Endothelial cell of umbilical vein (primary cell): ENCODE results near the gene CDK9. TPM values are rescaled to one million over a fixed set of nuclear protein-coding genes. Genes with fewer than 3 reads are reported as not detected.

Source experiments
- BruUV-seq: library from RNA; stranded (reverse); fragments of 400-500 nt; replicated peaks from 2 replicates; lab custom pipeline; 2021; lab: Mats Ljungman, UMichigan
- CTCF ChIA-PET: fragments of 300-600, 350-600 bp; sonication (Branson Sonifier 250); formaldehyde crosslinking; loops from one replicate; lab custom pipeline; 2021; ENCODE audit warnings: antibody characterized with exemption, inconsistent platforms; lab: Charles Lee
- POLR2A ChIA-PET: fragments of 300-600, 350-600 bp; sonication (Branson Sonifier 250); formaldehyde crosslinking; loops from one replicate; lab custom pipeline; 2021; ENCODE audit warnings: antibody characterized with exemption, inconsistent platforms; lab: Charles Lee
- DNase-seq: peaks from one replicate; pipeline ENCODE4 v3.0.0-alpha.2; 2011; ENCODE audit warnings: low read depth, low spot score
- FAIRE-seq: peaks from 2 replicates; lab custom pipeline; 2011; peaks lifted over from hg19 to GRCh38; lab: Jason Lieb, UNC
- H2AFZ ChIP-seq: 2 replicates; pipeline ENCODE4 v1.6.0; 2012; ENCODE audit warnings: low read depth, low read length, control low read depth, inconsistent platforms
- H3K27ac ChIP-seq: 2 replicates; pipeline ENCODE4 v1.5.1; 2011; ENCODE audit warnings: low read depth, mild to moderate bottlenecking, control low read depth, low read length, moderate library complexity; ENCODE audit not compliant: insufficient read depth
- H3K27me3 ChIP-seq, 2 experiments: 2 replicates each; pipeline versions ENCODE4 v1.6.0 to v1.6.1; 2011; ENCODE audit warnings: low read length in 2 of 2, mixed read lengths in 1 of 2; ENCODE audit not compliant: control insufficient read depth in 2 of 2, insufficient read depth in 2 of 2
- H3K36me3 ChIP-seq, 2 experiments: 2 replicates in 1 of 2; 3 replicates in 1 of 2; pipeline ENCODE4 v1.5.1; 2011; ENCODE audit warnings: low read length in 2 of 2, mild to moderate bottlenecking in 1 of 2, moderate library complexity in 1 of 2; ENCODE audit not compliant: control insufficient read depth in 2 of 2, insufficient read depth in 2 of 2; ENCODE audit errors: extremely low read depth in 1 of 2
- H3K4me1 ChIP-seq: 3 replicates; pipeline ENCODE4 v1.5.1; 2011; ENCODE audit warnings: mild to moderate bottlenecking, low read length; ENCODE audit not compliant: control insufficient read depth, insufficient read depth; ENCODE audit errors: extremely low read depth
- H3K4me2 ChIP-seq: 2 replicates; pipeline ENCODE4 v1.6.1; 2011; ENCODE audit warnings: low read length, control low read depth, mixed read lengths; ENCODE audit not compliant: insufficient read depth
- H3K4me3 ChIP-seq, 3 experiments: fragments of 200-600 bp in 1 of 3; sonication (generic), shearing (Covaris generic) in 1 of 3; replicated peaks in 1 of 3; 2 replicates each; pipeline ENCODE4 v1.5.1; 2011 to 2016; ENCODE audit warnings: control low read depth in 3 of 3, low read length in 3 of 3, mild to moderate bottlenecking in 2 of 3, inconsistent platforms in 1 of 3, low read depth in 1 of 3, moderate library complexity in 1 of 3; ENCODE audit not compliant: insufficient read depth in 1 of 3
- H3K79me2 ChIP-seq: 2 replicates; pipeline ENCODE4 v1.6.0; 2012; ENCODE audit warnings: low read length, inconsistent platforms; ENCODE audit not compliant: control insufficient read depth, insufficient read depth
- H3K9ac ChIP-seq: replicated peaks from 2 replicates; pipeline ENCODE3; 2011; ENCODE audit warnings: low read length, control low read depth; ENCODE audit not compliant: insufficient read depth; ENCODE audit errors: extremely low read depth
- H3K9me1 ChIP-seq: replicated peaks from 3 replicates; pipeline ENCODE4 v1.6.0; 2011; ENCODE audit warnings: mild to moderate bottlenecking, low read length; ENCODE audit not compliant: control insufficient read depth, insufficient read depth; ENCODE audit errors: extremely low read depth
- H3K9me3 ChIP-seq: replicated peaks from 2 replicates; pipeline ENCODE4 v1.5.1; 2012; ENCODE audit warnings: low read length, inconsistent platforms; ENCODE audit not compliant: control insufficient read depth, insufficient read depth
- H4K20me1 ChIP-seq: replicated peaks from 2 replicates; pipeline ENCODE3; 2011; ENCODE audit warnings: mild to moderate bottlenecking, low read length; ENCODE audit not compliant: control insufficient read depth, insufficient read depth; ENCODE audit errors: extremely low read depth
- CTCF ChIP-seq, 2 donors: IDR thresholded peaks; 1 replicate in 1 of 2; 2 replicates in 1 of 2; pipeline ENCODE4 v1.5.1; 2011; ENCODE audit warnings: low read length in 2 of 2, mild to moderate bottlenecking in 2 of 2, moderate library complexity in 2 of 2, control low read depth in 1 of 2, inconsistent platforms in 1 of 2, low read depth in 1 of 2; ENCODE audit not compliant: insufficient read depth in 1 of 2; ENCODE audit errors: extremely low read depth in 1 of 2
- EZH2 ChIP-seq: IDR thresholded peaks from 2 replicates; pipeline ENCODE4 v1.6.1; 2012; ENCODE audit warnings: borderline replicate concordance, low read depth, mild to moderate bottlenecking, moderate library complexity, low read length, inconsistent platforms; ENCODE audit not compliant: severe bottlenecking
- FOS ChIP-seq: IDR thresholded peaks from 2 replicates; pipeline ENCODE4 v1.6.1; 2011; ENCODE audit warnings: mild to moderate bottlenecking, low read length, moderate library complexity, borderline replicate concordance; ENCODE audit not compliant: insufficient read depth
- GATA2 ChIP-seq: IDR thresholded peaks from 2 replicates; pipeline ENCODE4 v1.7.0; 2011; ENCODE audit warnings: low read depth, mild to moderate bottlenecking, moderate library complexity, mixed read lengths, low read length; ENCODE audit not compliant: insufficient read length, insufficient read depth
- JUN ChIP-seq: IDR thresholded peaks from 2 replicates; pipeline ENCODE4 v1.6.1; 2011; ENCODE audit warnings: borderline replicate concordance, low read depth; ENCODE audit not compliant: insufficient read length, insufficient read depth
- MAX ChIP-seq: IDR thresholded peaks from 2 replicates; pipeline ENCODE4 v1.6.1; 2011; ENCODE audit not compliant: insufficient read depth, insufficient read length
- MYC ChIP-seq: IDR thresholded peaks from one replicate; pipeline ENCODE4 v1.6.1; 2011; ENCODE audit warnings: mild to moderate bottlenecking, low read depth, low read length
- POLR2A ChIP-seq: IDR thresholded peaks from 2 replicates; pipeline ENCODE4 v1.6.1; 2012; ENCODE audit warnings: low read depth, mild to moderate bottlenecking, control low read depth, low read length
- POLR2AphosphoS5 ChIP-seq: IDR thresholded peaks from 2 replicates; pipeline ENCODE4 v1.6.1; 2012; ENCODE audit warnings: low read depth, mild to moderate bottlenecking, control low read depth, low read length, moderate library complexity; ENCODE audit not compliant: insufficient read depth
- dilution Hi-C: fragments of 300-500 bp; cut with MboI; formaldehyde crosslinking; loops from one replicate; pipeline ENCODE4 v1.15.0; 2019; ENCODE audit warnings: low sequenced_read_pairs; ENCODE audit not compliant: extremely low pct_ligation_motif_present
- intact Hi-C: fragments of 100-400 bp; cut with micrococcal nuclease; formaldehyde crosslinking; loops from one replicate; pipeline ENCODE4 v1.10.0; 2022
- polyA plus RNA-seq, 4 experiments: library from polyadenylated mRNA; depleted of rRNA in 3 of 4; stranded (reverse) in 3 of 4; unstranded in 1 of 4; fragments of >200 nt; gene quantifications; 2 replicates each; pipeline versions ENCODE4 v1.2.1 to v1.2.3, GENCODE V29; 2011 to 2012; ENCODE audit warnings: missing spikeins in 1 of 4
- total RNA-seq: library from RNA; stranded (reverse); gene quantifications from 2 replicates; pipeline ENCODE4 v1.2.3, GENCODE V29; 2021

The CDK9 gene
- total and polyA plus RNA-seq, 2 donors (not counting 3 experiments of a cell fraction or from before 2014, with no cell fraction given): 92.2 to 124 TPM

GRCh38 chr9:127769929-127770582, 15.8 kb upstream of the CDK9 start:
- FAIRE-seq: no peak
- POLR2A ChIA-PET: interaction anchor here (1.2 to 2.8 kb wide), 7 partner anchors 8 to 29 kb away, joined by 4 to 24 read pairs (median 8); partner anchors contain the start of gene CDK9

More at GRCh38 chr9:127769929-127770582, 15.8 kb upstream of the CDK9 start:
- Histone ChIP-seq H3K79me2 (peaks cover 52% of the 10 kb centered on the region), H3K9me1 (no peaks in the 10 kb centered on the region), H4K20me1 (no peaks in the 10 kb centered on the region), H3K4me3 (peak overlapping the region; percentile 35 to 79 (median 75)), H3K9me3 (no peaks in the 10 kb centered on the region), H3K27ac (peak overlapping the region; percentile 96), H3K36me3 (peaks cover 9 to 12% of the 10 kb centered on the region in 2 experiments), H3K9ac (peak overlapping the region; percentile 92), H3K27me3 (no peaks in the 10 kb centered on the region), H2AFZ (no peak overlapping the region), H3K4me1 (peaks cover 48% of the 10 kb centered on the region), H3K4me2 (peak overlapping the region; percentile 76)
- intact Hi-C loops: loop anchor here (1.0 to 2.0 kb wide), 5 partner anchors 8 to 69 kb away; partner anchors contain the start of gene FPGS
- peak; percentile 85 for DNase-seq
- dilution Hi-C loops: no loop called here
- BruUV-seq: no TSS peak
- no peak for TF ChIP-seq FOS
- no peak for TF ChIP-seq GATA2
- peak; percentile 93 for TF ChIP-seq POLR2AphosphoS5
- TF ChIP-seq CTCF (IDR thresholded peaks at IDR 0.05; ENCODE audit: extremely low read depth in 1 of 2, insufficient read depth in 1 of 2, low read depth in 1 of 2, low read length in 2 of 2): peak in 1 of 2 donors; percentile 34
- TF ChIP-seq MAX: no peak
- TF ChIP-seq POLR2A: peak; percentile 85
- no peak for TF ChIP-seq EZH2
- no peak for TF ChIP-seq MYC
- peak; percentile 47 for TF ChIP-seq JUN
- CTCF ChIA-PET: interaction anchor here (0.6 to 11.3 kb wide), 11 partner anchors 7 to 151 kb away, joined by 3 to 167 read pairs (median 5); partner anchors contain the start of genes CDK9, SH2D3C and TOR2A
